HG03432 (cell line): ENCODE results near the gene NUTM2A.
"Not testable (repeated sequence)": the region's sequence is repeated elsewhere in the genome, so short reads cannot be mapped to it uniquely, and the experiment has no call there.

Experiments
- ATAC-seq: cut with Tn5 transposase; IDR thresholded peaks from one replicate; pipeline ENCODE4 v1.9.1; 2021; ENCODE audit warnings: mild to moderate bottlenecking, moderate library complexity; ENCODE audit not compliant: unreplicated experiment

Gene NUTM2A

GRCh38 chr10:87242192-87242591, 16.9 kb downstream of the NUTM2A start:
- ATAC-seq: not testable (repeated sequence)

GRCh38 chr10:87247335-87247734, 22.1 kb downstream of the NUTM2A start:
- not testable (repeated sequence) for ATAC-seq

- not testable (repeated sequence) for ATAC-seq
Observed at GRCh38 chr10:87248818-87249353, 23.6 kb downstream of the NUTM2A start.

GRCh38 chr10:87280749-87281392, 55.6 kb downstream of the NUTM2A start:
- not testable (repeated sequence) for ATAC-seq
